PC-9 (cell line): ENCODE results near the gene CFAP210. TPM values are rescaled to one million over a fixed set of nuclear protein-coding genes. Genes with fewer than 3 reads are reported as not detected.

ENCODE experiments used
- BruUV-seq: library from RNA; stranded (reverse); fragments of 400-500 nt; replicated peaks from 2 replicates; lab custom pipeline; 2021; lab: Mats Ljungman, UMichigan
- CTCF ChIA-PET: fragments of 300-600 bp; sonication (Branson Sonifier 250); formaldehyde crosslinking; loops from one replicate; lab custom pipeline; 2022; ENCODE audit warnings: antibody characterized with exemption; lab: Charles Lee
- POLR2A ChIA-PET: fragments of 300-600 bp; sonication (Branson Sonifier 250); formaldehyde crosslinking; loops from one replicate; lab custom pipeline; 2022; ENCODE audit warnings: antibody characterized with exemption; ENCODE audit not compliant: unreplicated experiment; lab: Charles Lee
- DNase-seq, 2 experiments: peaks; one replicate each; pipeline versions ENCODE4 v3.0.0 to v3.0.0-alpha.2; 2015 to 2022; ENCODE audit warnings: mixed read lengths in 1 of 2
- H2AFZ ChIP-seq: fragments of 200-600 bp; sonication (generic); 2 replicates; pipeline ENCODE4 v1.8.1; 2017; ENCODE audit warnings: antibody characterized with exemption
- H3F3A ChIP-seq: fragments of 200-600 bp; sonication (generic); 2 replicates; pipeline ENCODE4 v1.8.1; 2017; ENCODE audit warnings: antibody characterized with exemption, mild to moderate bottlenecking, low read depth; ENCODE audit not compliant: insufficient read depth
- H3K27ac ChIP-seq: fragments of 200-600 bp; sonication (generic); 2 replicates; pipeline ENCODE4 v1.6.1; 2016; ENCODE audit warnings: mixed run types
- H3K27me3 ChIP-seq: fragments of 200-600 bp; sonication (generic); 2 replicates; pipeline ENCODE4 v1.6.1; 2016; ENCODE audit warnings: low read depth, mixed run types; ENCODE audit not compliant: insufficient read depth
- H3K36me3 ChIP-seq: fragments of 200-600 bp; sonication (generic); 2 replicates; pipeline ENCODE4 v1.6.1; 2016; ENCODE audit warnings: low read depth, mixed run types
- H3K4me1 ChIP-seq: fragments of 200-600 bp; sonication (generic); replicated peaks from 2 replicates; pipeline ENCODE4 v1.6.1; 2016; ENCODE audit warnings: mixed run types; ENCODE audit not compliant: insufficient read depth
- H3K4me2 ChIP-seq: fragments of 200-600 bp; sonication (generic); 2 replicates; pipeline ENCODE4 v1.6.1; 2017; ENCODE audit warnings: mixed run types
- H3K4me3 ChIP-seq: fragments of 200-600 bp; sonication (generic); 2 replicates; pipeline ENCODE4 v1.6.1; 2016; ENCODE audit warnings: mixed run types
- H3K79me2 ChIP-seq: fragments of 200-600 bp; sonication (generic); 2 replicates; pipeline ENCODE4 v1.6.1; 2017; ENCODE audit warnings: low read depth, mixed run types
- H3K9me2 ChIP-seq: fragments of 200-600 bp; sonication (generic); 2 replicates; pipeline ENCODE4 v1.8.1; 2017; ENCODE audit warnings: mild to moderate bottlenecking; ENCODE audit not compliant: insufficient read depth
- H3K9me3 ChIP-seq: fragments of 200-600 bp; sonication (generic); 2 replicates; pipeline ENCODE4 v1.8.1; 2016; ENCODE audit warnings: low read depth; ENCODE audit not compliant: insufficient read depth
- H4K20me1 ChIP-seq: fragments of 200-600 bp; sonication (generic); 2 replicates; pipeline ENCODE4 v1.8.1; 2017; ENCODE audit not compliant: insufficient read depth
- EZH2 ChIP-seq: fragments of 200-600 bp; sonication (generic); IDR thresholded peaks from 2 replicates; pipeline ENCODE4 v1.8.0; 2017; ENCODE audit warnings: antibody characterized with exemption, low read depth
- intact Hi-C: fragments of 100-400 bp; cut with micrococcal nuclease; formaldehyde crosslinking; loops from one replicate; pipeline ENCODE4 v1.10.0; 2022; ENCODE audit not compliant: unreplicated experiment
- total RNA-seq: library from RNA; stranded (reverse); gene quantifications from 2 replicates; pipeline ENCODE4 v1.2.3, GENCODE V29; 2021
- TF ChIP-seq, protein P1 (sequence below): fragments of 200-600 bp; sonication (generic); conservative IDR thresholded peaks from 2 replicates; pipeline ENCODE4 v1.6.1; 2017; ENCODE audit warnings: mixed run types, antibody characterized with exemption, mild to moderate bottlenecking, moderate library complexity

Gene CFAP210
- total RNA-seq, 1 experiment from 2014 or later: 0.96 TPM

DNA sequence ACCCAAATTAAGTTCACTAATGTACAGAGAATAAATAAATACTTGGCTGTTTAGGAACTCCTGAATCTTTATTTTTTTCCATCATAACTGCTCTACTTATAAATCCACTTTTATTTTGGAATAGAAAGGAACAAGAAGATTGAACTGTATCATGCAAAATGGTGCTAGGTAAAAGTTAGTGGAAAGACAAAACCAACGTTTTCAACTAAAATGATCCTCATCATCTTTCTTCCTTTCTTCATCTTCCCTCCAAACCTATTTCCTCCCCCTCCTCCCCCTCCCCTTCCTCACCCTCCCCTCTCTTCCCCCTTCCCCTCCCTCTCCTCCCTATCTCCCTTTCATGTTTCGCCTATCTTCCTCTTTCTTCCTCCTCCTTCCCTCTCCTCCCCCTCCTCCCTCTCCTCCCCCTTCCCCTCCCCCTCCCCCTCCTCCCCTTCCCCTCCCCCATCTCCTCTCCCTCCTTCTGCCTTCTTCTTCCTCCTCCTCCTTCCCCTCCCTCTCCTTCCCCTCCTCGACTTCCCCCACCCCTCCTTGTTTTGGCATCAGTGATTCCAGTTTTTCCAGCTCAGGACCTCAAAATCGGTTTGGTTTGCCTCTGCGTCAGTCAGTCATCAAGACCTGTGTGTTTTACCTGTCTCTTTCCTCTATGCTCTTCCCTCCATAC, 44.5 kb upstream of the CFAP210 start:
- H3K9me2 ChIP-seq: no peaks in the 10 kb centered on the region
- H2AFZ ChIP-seq: no peak overlapping the region
- TF ChIP-seq, protein P1, sequence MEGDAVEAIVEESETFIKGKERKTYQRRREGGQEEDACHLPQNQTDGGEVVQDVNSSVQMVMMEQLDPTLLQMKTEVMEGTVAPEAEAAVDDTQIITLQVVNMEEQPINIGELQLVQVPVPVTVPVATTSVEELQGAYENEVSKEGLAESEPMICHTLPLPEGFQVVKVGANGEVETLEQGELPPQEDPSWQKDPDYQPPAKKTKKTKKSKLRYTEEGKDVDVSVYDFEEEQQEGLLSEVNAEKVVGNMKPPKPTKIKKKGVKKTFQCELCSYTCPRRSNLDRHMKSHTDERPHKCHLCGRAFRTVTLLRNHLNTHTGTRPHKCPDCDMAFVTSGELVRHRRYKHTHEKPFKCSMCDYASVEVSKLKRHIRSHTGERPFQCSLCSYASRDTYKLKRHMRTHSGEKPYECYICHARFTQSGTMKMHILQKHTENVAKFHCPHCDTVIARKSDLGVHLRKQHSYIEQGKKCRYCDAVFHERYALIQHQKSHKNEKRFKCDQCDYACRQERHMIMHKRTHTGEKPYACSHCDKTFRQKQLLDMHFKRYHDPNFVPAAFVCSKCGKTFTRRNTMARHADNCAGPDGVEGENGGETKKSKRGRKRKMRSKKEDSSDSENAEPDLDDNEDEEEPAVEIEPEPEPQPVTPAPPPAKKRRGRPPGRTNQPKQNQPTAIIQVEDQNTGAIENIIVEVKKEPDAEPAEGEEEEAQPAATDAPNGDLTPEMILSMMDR: no peak
- no peak for TF ChIP-seq EZH2
- BruUV-seq: no TSS peak
- ChIA-PET POLR2A (no interaction called here), CTCF (no interaction called here)
- no peaks in the 10 kb centered on the region for H3F3A ChIP-seq
- H3K27me3 ChIP-seq: no peaks in the 10 kb centered on the region
- no peaks in the 10 kb centered on the region for H3K9me3 ChIP-seq
- no peaks in the 10 kb centered on the region for H3K36me3 ChIP-seq
- H3K4me1 ChIP-seq: peaks cover 8% of the 10 kb centered on the region; the same call in 1 of the 2 replicates
- no peak for DNase-seq
- H3K4me2 ChIP-seq: no peak overlapping the region
- no peak overlapping the region for H3K27ac ChIP-seq
- H3K4me3 ChIP-seq: no peak overlapping the region
- intact Hi-C loops: no loop called here
- H3K79me2 ChIP-seq: no peaks in the 10 kb centered on the region
- no peaks in the 10 kb centered on the region for H4K20me1 ChIP-seq

DNA sequence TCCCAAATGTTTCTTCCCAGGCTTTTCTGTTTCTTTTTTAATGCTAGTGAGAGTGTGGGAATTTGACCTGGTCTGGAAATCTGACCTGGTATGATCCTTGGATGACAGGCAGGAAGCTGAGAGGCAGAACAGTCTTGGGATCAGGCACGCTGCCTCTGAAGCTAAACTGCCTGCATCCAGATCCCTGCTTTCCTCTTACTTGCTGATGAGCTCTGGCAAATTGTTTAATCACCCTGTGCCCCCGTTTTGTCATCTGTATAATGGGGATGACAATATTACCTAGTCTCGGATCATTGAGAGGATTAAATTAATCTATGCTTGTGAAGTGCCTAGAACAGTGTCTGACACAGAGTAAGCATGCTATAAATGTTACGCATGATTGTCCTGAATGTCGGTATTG, 42.7 kb upstream of the CFAP210 start:
- Histone ChIP-seq H3K27me3 (no peaks in the 10 kb centered on the region), H2AFZ (no peak overlapping the region), H3K27ac (no peak overlapping the region), H4K20me1 (no peaks in the 10 kb centered on the region), H3K36me3 (no peaks in the 10 kb centered on the region), H3F3A (peaks cover 6% of the 10 kb centered on the region; the same call in 1 of the 2 replicates), H3K4me1 (peaks cover 8% of the 10 kb centered on the region; the same call in 1 of the 2 replicates), H3K9me2 (no peaks in the 10 kb centered on the region), H3K79me2 (no peaks in the 10 kb centered on the region), H3K4me3 (no peak overlapping the region), H3K9me3 (no peaks in the 10 kb centered on the region), H3K4me2 (no peak overlapping the region)
- TF ChIP-seq EZH2: no peak
- TF ChIP-seq, protein P1: no peak
- POLR2A ChIA-PET: no interaction called here
- DNase-seq: no peak
- intact Hi-C loops: no loop called here
- BruUV-seq: no TSS peak
- CTCF ChIA-PET: no interaction called here

- intact Hi-C loops: no loop called here
- Histone ChIP-seq H4K20me1 (no peaks in the 10 kb centered on the region), H3K4me2 (no peak overlapping the region; the same call in 1 of the 2 replicates), H3K36me3 (no peaks in the 10 kb centered on the region), H3K27me3 (no peaks in the 10 kb centered on the region), H3K9me2 (no peaks in the 10 kb centered on the region), H3K79me2 (no peaks in the 10 kb centered on the region), H3K4me3 (no peak overlapping the region), H3K27ac (no peak overlapping the region), H3F3A (peaks cover 8% of the 10 kb centered on the region; the same call in 1 of the 2 replicates), H3K9me3 (no peaks in the 10 kb centered on the region), H3K4me1 (peaks cover 8% of the 10 kb centered on the region; the same call in 1 of the 2 replicates), H2AFZ (no peak overlapping the region)
- no peak for TF ChIP-seq EZH2
- BruUV-seq: no TSS peak
- ChIA-PET CTCF (no interaction called here), POLR2A (interaction anchor here (0.6 kb wide), 1 partner anchor 56 kb away, joined by 6 read pairs; no protein-coding TSS in a partner anchor)
- no peak for DNase-seq
These were observed 41.4 kb upstream of the CFAP210 start for GRCh38 chr2:169735623-169736022.
